HG03575 (cell line): Measurements from ENCODE around the gene GSN.

ENCODE experiments used
- ATAC-seq: cut with Tn5 transposase; IDR thresholded peaks from one replicate; pipeline ENCODE4 v1.9.1; 2021; ENCODE audit not compliant: unreplicated experiment, insufficient number of reproducible peaks, low FRiP score; ENCODE audit errors: extremely low read depth

GSN gene

DNA sequence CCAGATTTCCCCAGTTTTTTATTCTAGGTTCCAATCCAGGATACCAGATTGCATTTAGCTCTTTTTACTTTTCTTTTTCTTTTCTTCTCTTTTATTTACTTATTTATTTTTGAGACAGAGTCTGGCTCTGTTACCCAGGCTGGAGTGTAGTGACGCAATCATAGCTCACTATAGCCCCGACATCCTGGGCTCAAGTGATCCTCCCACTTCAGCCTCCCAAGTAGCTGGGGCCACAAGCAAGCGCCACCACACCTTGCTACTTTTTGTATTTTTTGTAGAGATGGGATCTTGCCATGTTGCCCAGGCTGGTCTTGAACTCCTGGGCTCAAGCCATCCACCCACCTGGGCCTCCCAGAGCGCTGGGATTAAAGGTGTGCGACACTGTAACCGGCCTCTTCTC, 48.4 kb downstream of the GSN start:
- ATAC-seq, result no peak

DNA sequence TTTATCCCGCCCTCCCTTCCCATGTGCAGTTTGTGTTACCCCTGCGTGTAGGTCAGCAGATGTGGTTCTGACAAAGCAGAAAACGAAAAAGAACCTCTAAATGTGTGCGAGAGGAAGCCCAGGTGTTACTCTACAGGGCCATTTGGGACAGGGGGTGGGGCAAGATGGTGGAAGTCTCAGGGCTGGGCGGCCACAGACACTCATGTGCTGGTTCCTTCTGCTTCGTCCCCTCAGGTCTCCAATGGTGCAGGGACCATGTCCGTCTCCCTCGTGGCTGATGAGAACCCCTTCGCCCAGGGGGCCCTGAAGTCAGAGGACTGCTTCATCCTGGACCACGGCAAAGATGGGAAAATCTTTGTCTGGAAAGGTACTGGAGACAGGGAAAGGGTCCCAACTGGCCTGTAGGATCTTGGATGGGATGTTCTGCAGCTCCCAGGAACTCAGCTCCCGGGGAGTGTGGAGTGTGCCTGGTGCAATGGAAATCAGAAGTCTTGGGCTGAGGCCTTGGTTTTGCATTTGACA, 49.0 kb downstream of the GSN start:
- no peak for ATAC-seq

DNA sequence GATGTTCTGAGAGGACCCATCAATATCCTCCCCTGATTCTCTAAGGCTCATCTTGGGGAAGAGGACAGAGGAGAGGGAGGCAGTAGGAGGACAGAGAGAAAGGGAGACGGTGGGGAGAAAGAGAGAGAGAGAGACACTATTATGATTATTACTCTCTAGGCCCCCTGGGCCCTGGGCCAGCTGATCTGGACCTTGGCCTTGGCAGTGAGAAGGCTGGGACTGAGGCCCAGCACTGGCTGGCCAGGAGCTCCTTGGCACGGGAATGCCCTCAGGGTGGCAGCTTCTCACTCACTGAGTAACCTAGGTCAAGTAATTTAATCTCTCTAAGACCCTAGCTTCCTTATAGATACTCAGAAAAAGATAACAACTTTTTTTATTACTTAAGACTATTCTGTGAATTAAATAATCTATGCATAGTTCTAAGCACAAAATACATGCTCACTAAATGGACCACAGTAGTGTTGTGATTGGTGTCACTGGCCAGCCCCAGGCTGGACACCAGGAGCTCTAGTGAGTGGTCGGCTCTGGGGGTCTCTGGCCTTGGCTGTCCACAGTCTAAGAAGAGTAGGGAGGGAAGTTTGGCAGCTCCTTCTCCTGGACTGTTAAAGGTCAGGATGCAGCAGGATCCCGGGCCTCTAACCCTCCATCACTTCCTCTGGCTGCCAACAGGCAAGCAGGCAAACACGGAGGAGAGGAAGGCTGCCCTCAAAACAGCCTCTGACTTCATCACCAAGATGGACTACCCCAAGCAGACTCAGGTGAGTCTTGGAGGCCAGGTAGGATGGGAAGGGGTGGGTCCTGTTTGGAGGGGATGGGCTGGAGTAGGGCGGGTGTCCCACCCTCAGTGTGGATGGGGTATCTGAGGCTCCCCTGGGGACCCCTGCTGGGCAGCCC, 50.0 kb downstream of the GSN start:
- no peak for ATAC-seq

GRCh38 chr9:121318631-121319382, 50.8 kb downstream of the GSN start:
- no peak for ATAC-seq

GRCh38 chr9:121319383-121319780, 51.4 kb downstream of the GSN start:
- ATAC-seq, result no peak

DNA sequence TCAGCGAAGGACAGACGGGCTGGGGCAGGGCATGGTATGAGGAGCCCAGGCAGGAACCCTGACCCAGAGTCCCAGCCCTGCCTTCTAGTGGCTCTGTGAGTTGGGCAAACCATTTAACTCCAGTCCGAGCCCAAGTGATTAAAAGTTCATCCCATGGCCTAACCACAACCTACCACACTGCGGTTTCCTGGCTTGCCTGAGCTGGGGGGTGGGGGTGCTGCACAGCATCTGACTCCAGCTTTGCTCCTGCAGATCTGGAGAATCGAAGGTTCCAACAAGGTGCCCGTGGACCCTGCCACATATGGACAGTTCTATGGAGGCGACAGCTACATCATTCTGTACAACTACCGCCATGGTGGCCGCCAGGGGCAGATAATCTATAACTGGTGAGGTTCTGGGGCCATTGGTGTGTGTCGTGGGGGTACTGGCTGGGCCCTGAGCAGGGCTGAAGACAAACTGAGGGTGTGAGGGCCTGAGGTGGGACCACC, 53.1 kb downstream of the GSN start:
- no peak for ATAC-seq

DNA sequence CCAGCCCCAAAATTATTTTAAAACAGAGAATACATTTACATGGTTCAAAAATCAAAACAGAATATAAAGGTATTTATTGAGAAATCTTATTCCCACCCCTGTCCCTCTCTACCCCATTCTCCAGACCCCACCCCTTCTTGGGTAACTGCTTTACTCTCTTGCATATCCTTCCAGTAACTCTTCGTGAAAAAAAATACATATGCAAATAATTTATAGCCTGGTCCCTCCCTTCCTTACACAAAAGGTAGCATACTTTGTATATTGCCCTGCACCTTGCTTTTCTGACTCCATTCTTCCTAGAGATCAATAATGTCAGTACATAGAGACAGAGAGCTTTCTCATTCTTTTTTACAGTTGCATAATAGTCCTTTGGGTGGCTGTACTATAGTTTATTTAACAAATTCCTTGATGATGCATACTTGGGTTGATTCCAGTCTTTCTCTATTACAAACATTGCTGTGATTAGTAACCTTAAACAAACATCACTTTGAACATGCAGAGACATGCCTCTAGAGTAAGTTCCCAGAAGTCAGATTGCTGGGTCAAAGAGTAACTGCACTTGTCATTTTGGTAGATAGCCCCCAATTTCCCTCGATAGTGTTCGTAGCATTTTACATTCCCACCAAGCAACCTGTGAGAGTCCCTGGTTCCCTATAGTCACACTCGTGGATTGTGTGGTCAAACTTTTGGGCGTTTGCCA, 54.2 kb downstream of the GSN start:
- ATAC-seq, result no peak

DNA sequence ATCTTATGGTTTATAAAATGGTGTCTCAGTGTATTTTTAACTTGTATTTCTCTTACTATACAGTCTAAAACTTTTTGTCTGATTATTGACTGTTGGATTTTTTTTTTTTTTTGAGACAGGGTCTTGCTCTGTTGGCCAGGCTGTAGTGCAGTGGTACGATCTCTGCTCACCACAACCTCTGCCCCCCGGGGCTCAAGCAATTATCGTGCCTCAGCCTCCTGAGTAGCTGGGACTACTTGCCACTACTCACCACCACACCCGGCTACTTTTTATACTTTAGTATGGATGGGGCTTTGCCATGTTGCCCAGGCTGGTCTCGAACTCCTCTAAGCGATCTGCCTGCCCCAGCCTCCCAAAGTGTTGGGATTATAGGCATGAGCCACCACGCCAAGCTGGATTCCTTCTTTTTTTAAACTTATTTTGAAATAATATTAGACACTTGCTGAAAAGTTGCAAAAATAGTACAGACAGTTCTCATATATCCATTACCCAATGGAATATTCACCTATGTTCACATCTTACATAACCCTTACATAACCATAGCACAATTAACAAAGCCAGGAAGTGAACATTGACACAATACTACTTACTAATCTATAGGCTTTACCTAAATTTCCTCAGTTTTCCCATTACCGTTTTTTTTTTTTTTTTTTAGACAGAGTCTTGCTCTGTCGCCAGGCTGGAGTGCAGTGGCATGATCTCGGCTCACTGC, 54.9 kb downstream of the GSN start:
- ATAC-seq, result no peak

- ATAC-seq, result no peak
Measured at GRCh38 chr9:121323449-121324151, 55.6 kb downstream of the GSN start.

DNA sequence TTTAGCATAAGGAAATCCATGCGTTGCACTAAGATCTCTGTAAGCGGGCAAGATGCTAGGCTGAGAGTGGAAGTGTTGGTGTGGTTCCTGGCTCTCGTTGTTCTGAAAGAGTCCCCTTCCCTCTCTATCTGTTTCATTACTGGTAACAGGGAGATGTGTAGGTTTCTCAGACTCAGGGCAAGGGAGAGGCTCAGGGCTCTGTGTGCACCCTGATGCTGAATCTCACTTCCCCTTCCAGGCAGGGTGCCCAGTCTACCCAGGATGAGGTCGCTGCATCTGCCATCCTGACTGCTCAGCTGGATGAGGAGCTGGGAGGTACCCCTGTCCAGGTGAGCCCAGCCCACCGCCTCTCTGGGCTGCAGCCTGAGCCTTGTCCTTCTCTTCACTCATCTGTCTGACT, 56.4 kb downstream of the GSN start:
- no peak for ATAC-seq

DNA sequence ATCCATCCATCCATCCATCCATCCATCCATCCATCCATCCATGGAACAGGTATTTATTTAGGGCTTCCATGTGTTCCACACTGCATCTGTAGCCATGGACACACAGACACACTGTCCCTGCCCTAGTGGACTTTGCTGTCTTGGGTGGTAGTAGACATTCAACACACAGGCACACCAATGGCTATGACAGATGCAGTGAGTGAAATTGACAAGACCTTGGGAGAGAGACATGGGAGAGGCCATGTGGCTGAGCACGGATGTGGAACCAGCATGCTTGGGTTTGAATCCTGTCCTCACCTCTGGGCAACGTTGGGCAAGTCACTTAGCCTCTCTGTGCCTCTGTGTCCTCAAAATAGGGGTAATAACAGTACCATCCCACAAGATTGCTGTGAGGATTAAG, 56.8 kb downstream of the GSN start:
- ATAC-seq, result no peak

GRCh38 chr9:121325387-121325786, 57.4 kb downstream of the GSN start:
- ATAC-seq, result no peak

DNA sequence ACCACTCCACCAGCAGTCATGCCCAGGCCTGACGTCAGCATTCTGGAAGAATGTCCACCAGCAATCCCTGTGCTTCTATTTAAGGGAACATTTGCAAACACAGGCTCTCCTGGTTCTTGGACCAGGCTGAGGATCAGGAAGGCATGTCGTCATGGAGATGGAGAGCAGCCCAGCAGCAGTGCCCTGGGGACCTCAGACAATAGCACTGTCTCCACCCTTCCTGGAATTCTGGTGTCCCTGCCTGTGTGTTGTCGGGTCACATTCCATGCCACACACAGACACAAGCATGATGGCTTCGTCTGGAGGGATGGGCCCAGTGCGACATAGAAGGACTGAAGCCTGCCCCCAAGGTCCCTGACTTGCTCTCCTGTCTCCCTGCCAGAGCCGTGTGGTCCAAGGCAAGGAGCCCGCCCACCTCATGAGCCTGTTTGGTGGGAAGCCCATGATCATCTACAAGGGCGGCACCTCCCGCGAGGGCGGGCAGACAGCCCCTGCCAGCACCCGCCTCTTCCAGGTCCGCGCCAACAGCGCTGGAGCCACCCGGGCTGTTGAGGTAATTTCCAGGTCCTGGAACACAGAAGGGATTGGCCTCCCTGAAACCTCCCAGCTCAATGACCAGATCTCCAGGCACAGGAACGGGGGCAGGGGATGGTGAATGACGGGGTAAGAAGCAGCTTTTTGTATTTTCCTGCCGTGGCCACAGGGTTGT, 58.3 kb downstream of the GSN start:
- no peak for ATAC-seq

DNA sequence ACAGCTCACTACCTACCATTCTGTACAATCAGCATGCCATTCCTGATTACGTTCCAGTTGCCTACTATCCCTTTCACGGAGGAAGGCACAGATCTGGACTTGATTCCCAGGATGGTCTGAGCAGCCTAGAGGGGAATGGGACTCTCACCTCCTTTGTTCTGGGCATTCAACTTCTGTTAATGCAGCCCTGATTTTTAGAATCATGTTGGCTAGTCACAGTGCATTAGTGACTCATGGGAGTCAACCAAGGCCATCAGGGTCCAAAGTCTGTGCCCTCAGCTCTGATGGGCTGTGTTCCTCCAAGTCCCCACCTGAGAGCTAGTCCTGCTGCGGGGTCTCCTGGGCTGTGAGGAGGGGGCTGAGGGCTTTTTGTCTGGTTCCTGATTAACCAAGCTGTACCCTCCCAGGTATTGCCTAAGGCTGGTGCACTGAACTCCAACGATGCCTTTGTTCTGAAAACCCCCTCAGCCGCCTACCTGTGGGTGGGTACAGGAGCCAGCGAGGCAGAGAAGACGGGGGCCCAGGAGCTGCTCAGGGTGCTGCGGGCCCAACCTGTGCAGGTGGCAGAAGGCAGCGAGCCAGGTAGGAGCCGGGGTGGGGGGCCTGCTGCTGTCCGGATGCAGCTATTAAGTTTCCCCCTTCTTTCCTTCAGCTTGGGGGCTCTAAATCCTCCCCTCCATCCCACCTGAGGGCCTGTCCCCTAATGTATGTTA, 59.1 kb downstream of the GSN start:
- ATAC-seq, result no peak

DNA sequence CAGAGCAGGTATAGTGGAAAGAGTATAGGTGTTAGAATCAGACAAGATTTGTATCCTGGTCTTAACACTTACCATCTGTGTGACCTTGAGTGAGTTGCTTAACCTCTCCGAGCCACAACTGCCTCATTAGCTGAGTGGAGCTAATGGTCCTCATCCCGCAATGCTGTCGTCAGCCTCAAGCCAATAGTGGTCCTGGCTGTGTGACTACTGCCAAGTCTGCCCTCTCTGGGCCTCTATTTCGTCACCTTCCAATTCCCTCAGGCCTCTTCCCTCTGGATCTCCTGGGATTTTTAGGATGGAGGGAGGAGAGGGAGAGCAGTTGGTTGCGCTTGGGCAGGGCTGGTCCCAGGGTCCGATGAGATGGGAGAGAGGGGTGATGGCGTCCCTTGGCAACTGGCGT, 60.5 kb downstream of the GSN start:
- ATAC-seq, result no peak

- ATAC-seq, result no peak
Measured at GRCh38 chr9:121328876-121329681, 61.1 kb downstream of the GSN start.
